ENCODE measurements around the gene FCGR2B. TPM values are rescaled to one million over a fixed set of nuclear protein-coding genes. Genes with fewer than 3 reads are reported as not detected.

FCGR2B gene
- total RNA-seq: not detected in 2 replicates

GRCh38 chr1:161662684-161663339, at the start of gene FCGR2B:
Gene FCGR2B, plus strand, starts transcription at chr1:161663143. Its CDS starts 99 bp downstream, at chr1:161663242.

GRCh38 chr1:161631076-161631475, 31.9 kb upstream of the FCGR2B start, which contains the start of gene FCGR3B:
Gene FCGR3B, minus strand, starts transcription at chr1:161631176. Its CDS starts 82 bp downstream, at chr1:161631094.

GRCh38 chr1:161706482-161707347, 43.8 kb downstream of the FCGR2B start, which contains the start of gene FCRLA:
Gene FCRLA, plus strand, starts transcription at chr1:161707229. Its CDS starts 36 bp downstream, at chr1:161707265.

GRCh38 chr1:161720956-161721737, 58.2 kb downstream of the FCGR2B start, which contains the start of gene FCRLB:
Gene FCRLB, plus strand, starts transcription at chr1:161721544. Its CDS starts 1,129 bp downstream, at chr1:161722673.

Other genes starting within 250 kb of the FCGR2B start
- gene FCGR2A, start 157.7 kb upstream of the FCGR2B start, total RNA-seq: 0.17 and 3.0 TPM in 2 replicates
- 0.09 and 0.35 TPM in 2 replicates for gene HSPA6, start 138.6 kb upstream of the FCGR2B start, total RNA-seq
- not detected in 2 replicates for gene FCGR3A, start 113.3 kb upstream of the FCGR2B start, total RNA-seq
- not detected in 2 replicates for gene FCGR3B, start 32.0 kb upstream of the FCGR2B start, total RNA-seq
- not detected in 2 replicates for gene FCRLA, start 44.1 kb downstream of the FCGR2B start, total RNA-seq
- gene FCRLB, start 58.4 kb downstream of the FCGR2B start, total RNA-seq: 0.68 and 1.8 TPM in 2 replicates
- 16.6 and 17.2 TPM in 2 replicates for gene DUSP12, start 86.6 kb downstream of the FCGR2B start, total RNA-seq
- gene ATF6, start 103.2 kb downstream of the FCGR2B start, total RNA-seq: 14.5 and 14.6 TPM in 2 replicates